RWPE2 (cell line): ENCODE data around the gene WDR48.

Experiments
- ATAC-seq: fragments of 200-7000 bp; cut with Tn5 transposase; 3 replicates; pipeline ENCODE4 v1.9.1; 2021; ENCODE audit warnings: low read depth
- DNase-seq: peaks from one replicate; pipeline ENCODE4 v3.0.0-alpha.2; 2020; ENCODE audit warnings: low spot score
- H3K27ac ChIP-seq: fragments of 450-650 bp; 2 replicates; pipeline ENCODE4 v1.5.1; 2017; ENCODE audit warnings: mild to moderate bottlenecking; ENCODE audit not compliant: poor library complexity, severe bottlenecking
- H3K27me3 ChIP-seq: fragments of 250-450 bp; sonication (Bioruptor Pico); 2 replicates; pipeline ENCODE4 v1.5.1; 2021; ENCODE audit warnings: mild to moderate bottlenecking, moderate library complexity; ENCODE audit not compliant: insufficient read depth, poor library complexity, severe bottlenecking
- H3K36me3 ChIP-seq: fragments of 250-450 bp; sonication (Bioruptor Pico); 2 replicates; pipeline ENCODE4 v1.5.1; 2020; ENCODE audit warnings: low read depth, mild to moderate bottlenecking, moderate library complexity
- H3K4me1 ChIP-seq: fragments of 250-450 bp; sonication (Bioruptor Pico); 2 replicates; pipeline ENCODE4 v1.5.1; 2021; ENCODE audit warnings: mild to moderate bottlenecking, moderate library complexity; ENCODE audit not compliant: insufficient read depth, poor library complexity, severe bottlenecking
- H3K4me3 ChIP-seq: fragments of 250-450 bp; sonication (Bioruptor Pico); 2 replicates; pipeline ENCODE4 v1.5.1; 2021; ENCODE audit warnings: mild to moderate bottlenecking, moderate library complexity; ENCODE audit not compliant: severe bottlenecking
- H3K9me3 ChIP-seq: fragments of 250-450 bp; sonication (Bioruptor Pico); 2 replicates; pipeline ENCODE4 v1.5.1; 2021; ENCODE audit warnings: mild to moderate bottlenecking, moderate library complexity; ENCODE audit not compliant: severe bottlenecking
- CTCF ChIP-seq: fragments of 450-650 bp; IDR thresholded peaks from one replicate; pipeline ENCODE4 v1.5.1; 2017; ENCODE audit warnings: mild to moderate bottlenecking, moderate library complexity; ENCODE audit not compliant: poor library complexity, severe bottlenecking

Gene WDR48

DNA sequence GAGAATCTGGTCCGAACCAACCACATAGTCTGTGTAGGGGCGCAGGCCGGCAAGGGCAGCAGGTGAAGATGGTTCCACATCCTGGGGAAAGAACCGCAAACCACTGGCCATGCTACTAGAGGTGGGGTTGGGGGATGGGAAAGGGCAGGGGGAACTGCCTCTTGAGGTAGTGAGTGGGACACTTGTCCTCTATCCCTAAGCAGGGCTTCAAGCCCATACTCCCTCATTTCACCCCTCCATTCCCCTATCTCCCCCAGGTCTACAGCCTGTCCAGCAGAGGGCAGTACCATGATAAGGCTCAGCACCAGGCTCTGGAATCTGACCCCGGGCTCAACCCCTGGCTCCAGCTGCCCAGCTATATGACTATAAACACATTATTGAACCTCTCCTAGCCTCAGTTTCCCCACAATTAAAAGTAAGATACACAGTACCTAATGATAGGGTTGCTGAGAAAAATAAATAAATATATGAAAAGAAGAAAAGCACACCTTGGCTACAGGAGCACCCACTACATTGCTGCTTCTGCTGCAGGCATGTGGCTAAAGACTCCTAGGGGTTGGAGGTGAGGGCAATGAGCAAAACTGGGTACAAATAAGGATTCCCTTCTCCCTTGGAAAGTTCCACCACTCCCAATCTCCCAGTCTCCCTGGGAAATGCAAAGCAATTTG, 49.3 kb downstream of the WDR48 start:
- H3K36me3 ChIP-seq = peaks cover 36% of the 10 kb centered on the region
- peak; percentile 71 for TF ChIP-seq CTCF
- ATAC-seq (peak; percentile 50; the same call in 2 of the 3 replicates), DNase-seq (no peak)
- H3K4me1 ChIP-seq = peaks cover 9% of the 10 kb centered on the region
- no peak overlapping the region for H3K4me3 ChIP-seq
- no peaks in the 10 kb centered on the region for H3K9me3 ChIP-seq
- H3K27ac ChIP-seq = no peak overlapping the region
- H3K27me3 ChIP-seq = no peaks in the 10 kb centered on the region

DNA sequence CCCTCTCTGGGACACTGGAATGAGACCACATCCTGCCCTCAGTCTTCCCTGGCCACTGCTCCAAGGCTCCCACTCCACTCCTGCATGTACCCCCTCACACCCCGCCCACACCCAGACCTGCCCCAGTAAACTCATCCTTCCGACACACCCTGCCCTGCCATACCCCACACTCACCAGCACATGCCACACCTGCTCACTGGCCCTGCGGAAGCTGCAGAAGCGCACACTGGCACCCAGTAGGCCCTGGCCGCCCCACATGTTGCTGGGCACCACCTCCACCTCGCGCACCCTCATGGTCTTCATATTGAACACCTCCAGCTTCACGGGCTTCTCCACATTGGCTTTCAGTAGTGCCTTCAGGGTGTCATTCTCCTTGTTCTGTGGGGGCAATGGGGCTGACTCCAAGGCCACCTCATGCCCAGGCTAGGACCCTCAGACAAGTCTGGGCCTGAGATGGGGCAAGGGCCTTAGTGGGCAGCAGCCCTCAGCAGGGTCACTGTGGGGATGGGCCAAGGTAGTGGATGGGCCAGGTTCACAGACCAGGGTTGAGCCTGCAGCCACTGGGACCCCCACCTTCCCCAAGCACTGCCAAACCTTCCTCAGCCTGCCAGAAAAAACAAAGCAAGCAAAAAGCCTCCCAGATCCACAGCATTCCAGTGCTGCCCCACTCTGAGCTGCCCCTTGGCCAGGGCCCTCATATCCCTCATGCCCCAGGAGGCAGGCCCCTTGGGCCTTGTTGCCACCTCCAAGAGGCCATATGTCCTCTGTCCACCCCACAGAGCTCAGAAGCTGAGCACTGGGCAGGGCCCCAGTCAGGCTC, 50.9 kb downstream of the WDR48 start:
- no peak for ATAC-seq
- DNase-seq = no peak
- H3K9me3 ChIP-seq = no peaks in the 10 kb centered on the region
- H3K4me1 ChIP-seq = peaks cover 9% of the 10 kb centered on the region
- peaks cover 31% of the 10 kb centered on the region for H3K36me3 ChIP-seq
- H3K4me3 ChIP-seq = no peak overlapping the region
- no peak for TF ChIP-seq CTCF
- no peak overlapping the region for H3K27ac ChIP-seq
- H3K27me3 ChIP-seq = no peaks in the 10 kb centered on the region

DNA sequence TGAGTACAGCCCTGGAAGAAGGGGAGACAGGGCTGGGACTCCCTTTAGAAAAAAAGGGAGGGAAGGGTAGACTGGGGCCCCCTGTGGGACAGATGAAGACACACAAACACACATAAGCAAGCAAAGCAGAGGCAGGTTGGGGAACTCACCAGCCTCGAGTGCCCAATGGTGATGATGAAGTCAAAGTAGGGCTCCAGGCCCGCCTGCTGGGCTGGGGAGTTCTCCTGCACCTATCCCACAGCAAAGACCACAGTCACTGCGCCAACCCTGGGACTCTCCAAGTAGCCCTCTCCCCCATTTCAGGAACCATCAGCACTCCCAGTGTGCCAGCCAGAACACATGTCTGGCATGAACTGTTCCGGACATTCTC, 51.5 kb downstream of the WDR48 start:
- no peak for ATAC-seq
- no peaks in the 10 kb centered on the region for H3K27me3 ChIP-seq
- no peak overlapping the region for H3K27ac ChIP-seq
- H3K36me3 ChIP-seq = peaks cover 27% of the 10 kb centered on the region
- H3K4me3 ChIP-seq = no peak overlapping the region
- peaks cover 11% of the 10 kb centered on the region for H3K4me1 ChIP-seq
- no peak for DNase-seq
- TF ChIP-seq CTCF = no peak
- no peaks in the 10 kb centered on the region for H3K9me3 ChIP-seq

DNA sequence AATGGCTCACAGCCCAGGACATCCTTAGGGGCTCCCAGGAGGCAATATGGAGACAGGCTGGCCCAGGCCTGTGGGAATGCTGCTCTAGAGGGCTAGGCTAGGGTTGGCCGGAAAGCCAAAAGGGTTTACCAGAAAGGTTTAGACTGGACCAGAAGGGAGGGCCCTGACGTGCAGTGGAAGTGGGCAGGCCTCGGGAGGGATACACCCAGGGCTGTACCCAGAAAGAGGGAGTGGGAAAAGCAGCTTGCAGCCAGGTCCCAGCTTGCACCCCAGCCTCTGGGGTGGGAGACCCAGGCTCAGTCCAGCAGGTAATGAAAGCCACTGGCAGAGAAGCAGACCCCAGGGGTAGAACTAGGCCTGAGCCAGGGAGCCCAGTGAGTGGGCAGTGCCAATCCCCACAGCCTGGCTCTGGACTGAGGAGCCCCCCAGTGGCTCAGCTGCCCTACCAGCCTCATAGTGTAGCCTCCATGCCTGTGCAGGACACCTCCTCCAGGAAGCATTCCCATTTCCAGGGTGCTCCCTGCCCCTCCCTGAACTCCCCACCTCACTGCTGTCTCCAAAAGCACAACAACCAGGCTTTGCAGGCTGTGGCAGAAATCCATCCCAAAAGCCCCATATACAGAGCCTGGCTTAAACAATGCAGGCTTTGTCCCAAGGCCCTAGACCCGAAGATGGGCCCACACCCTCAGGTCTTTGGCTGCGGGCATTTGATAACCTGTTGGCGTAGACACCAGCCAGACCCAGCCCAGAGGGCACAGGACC, 52.2 kb downstream of the WDR48 start:
- Histone ChIP-seq H3K27me3 (no peaks in the 10 kb centered on the region), H3K36me3 (peaks cover 20% of the 10 kb centered on the region), H3K4me3 (no peak overlapping the region), H3K9me3 (no peaks in the 10 kb centered on the region), H3K27ac (no peak overlapping the region), H3K4me1 (peaks cover 14% of the 10 kb centered on the region)
- DNase-seq (no peak), ATAC-seq (no peak)
- no peak for TF ChIP-seq CTCF
